ENCODE data around the gene P2RX5.

P2RX5 gene

DNA sequence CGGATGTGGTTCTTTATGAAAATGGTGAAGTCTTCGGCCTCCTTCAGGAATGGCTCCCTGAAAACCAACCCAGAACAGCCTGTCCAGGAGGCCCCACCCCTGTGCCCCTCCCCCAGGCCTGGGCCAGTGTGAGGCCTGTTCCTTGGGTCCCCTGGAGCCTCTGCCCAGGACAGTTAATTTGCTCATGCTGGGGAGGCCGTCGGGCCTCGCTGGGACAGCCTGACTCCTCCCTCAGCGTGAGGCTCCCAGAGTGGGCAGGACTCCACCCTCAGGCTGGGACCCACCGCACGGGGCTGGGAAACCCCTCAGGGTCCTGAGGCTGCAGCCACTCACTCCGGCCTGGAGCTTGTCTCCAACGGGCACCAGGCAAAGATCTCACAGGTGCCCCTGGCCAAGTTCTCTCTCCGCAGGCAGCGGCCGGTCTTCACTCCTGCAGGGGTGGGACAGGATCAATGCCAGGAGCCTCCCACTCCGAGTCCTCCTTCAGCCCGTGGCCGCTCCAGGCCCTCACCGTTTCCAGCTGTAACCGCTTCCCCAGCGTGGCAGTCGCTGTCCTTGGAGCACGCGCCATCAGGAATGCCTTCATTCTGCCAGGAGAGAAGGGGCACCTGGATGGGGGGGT is 5.8 kb downstream of the P2RX5 start:
- no peak overlapping the region for H3K27ac ChIP-seq (ENCODE audit: low read depth, low read length)
- no peak overlapping the region for H3K9ac ChIP-seq (ENCODE audit: low read length)
- H3K4me3 ChIP-seq (ENCODE audit: low read length) = no peak overlapping the region
- no peak overlapping the region for H2BK120ac ChIP-seq (ENCODE audit: low read depth, low read length)
- H3K23ac ChIP-seq (ENCODE audit: low read length) = no peak overlapping the region
- no peak overlapping the region for H4K8ac ChIP-seq (ENCODE audit: low read depth, low read length)
- no peak overlapping the region for H3K4me2 ChIP-seq (ENCODE audit: low read length)
- H4K5ac ChIP-seq (ENCODE audit: low read length) = no peak overlapping the region
- H3K79me1 ChIP-seq (ENCODE audit: low read length) = no peaks in the 10 kb centered on the region
- DNase-seq = no peak
- H2BK5ac ChIP-seq (ENCODE audit: low read length) = no peak overlapping the region
- no CpG with 5 or more reads among the region's 22 CpGs for WGBS (ENCODE audit: extremely low coverage, insufficient coverage, low lambda C conversion rate)
- no peak overlapping the region for H3K18ac ChIP-seq (ENCODE audit: low read length)
- H2AK5ac ChIP-seq (ENCODE audit: low read length) = no peak overlapping the region
- no peaks in the 10 kb centered on the region for H3K79me2 ChIP-seq (ENCODE audit: control insufficient read depth, insufficient read depth, low read length)
- no peak overlapping the region for H3K4ac ChIP-seq (ENCODE audit: low read depth, low read length)
- H3K56ac ChIP-seq (ENCODE audit: low read length) = no peak overlapping the region
- no peaks in the 10 kb centered on the region for H3K36me3 ChIP-seq (ENCODE audit: control insufficient read depth, insufficient read depth, low read length)
- no peak overlapping the region for H2BK15ac ChIP-seq (replicated peaks; ENCODE audit: low read depth)
- no peaks in the 10 kb centered on the region for H3K4me1 ChIP-seq (ENCODE audit: control insufficient read depth, low read depth, low read length)
- H3K27me3 ChIP-seq (ENCODE audit: insufficient read depth, low read length, poor library complexity) = peaks cover 6% of the 10 kb centered on the region

DNA sequence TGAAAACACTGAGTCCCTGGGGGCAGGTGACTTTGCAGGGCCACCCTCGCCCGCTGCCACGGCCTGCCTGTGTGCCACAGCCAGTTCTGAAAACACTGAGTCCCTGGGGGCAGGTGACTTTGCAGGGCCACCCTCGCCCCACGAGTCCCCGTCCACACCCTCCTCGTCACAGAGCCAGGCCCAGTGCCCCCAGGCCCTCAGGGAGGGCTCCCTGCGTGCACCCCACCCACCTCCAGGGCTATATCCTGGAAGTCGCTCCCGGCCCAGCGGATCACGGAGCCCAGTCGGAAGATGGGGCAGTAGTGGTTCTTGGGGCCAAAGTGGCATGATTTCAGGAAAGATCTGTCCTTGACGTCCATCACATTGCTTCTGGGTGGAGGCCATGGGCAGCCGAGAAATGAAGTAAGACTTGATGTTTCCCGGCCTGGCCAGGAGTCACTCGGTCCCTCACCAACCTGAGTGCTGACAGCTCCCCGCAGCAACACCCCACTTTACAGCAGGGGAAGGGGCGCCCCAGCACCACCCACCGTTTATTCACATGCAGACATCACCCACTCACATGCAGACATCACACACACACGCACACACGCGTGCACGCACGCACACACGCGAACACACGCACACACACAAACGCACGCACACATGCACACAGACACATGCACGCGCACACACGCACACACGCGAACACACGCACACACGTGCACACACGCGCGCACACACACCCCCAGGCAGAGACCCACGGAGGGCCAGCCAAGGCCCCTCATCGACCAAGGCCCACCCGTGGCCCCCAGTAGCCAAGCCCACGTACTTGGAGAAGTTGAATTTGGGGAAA is 6.5 kb downstream of the P2RX5 start:
- H3K4me2 ChIP-seq (ENCODE audit: low read length) = no peak overlapping the region
- H3K79me1 ChIP-seq (ENCODE audit: low read length) = no peaks in the 10 kb centered on the region
- H3K9ac ChIP-seq (ENCODE audit: low read length) = no peak overlapping the region
- H3K4me3 ChIP-seq (ENCODE audit: low read length) = no peak overlapping the region
- no peak overlapping the region for H3K27ac ChIP-seq (ENCODE audit: low read depth, low read length)
- H3K27me3 ChIP-seq (ENCODE audit: insufficient read depth, low read length, poor library complexity) = peaks cover 1% of the 10 kb centered on the region
- H2BK120ac ChIP-seq (ENCODE audit: low read depth, low read length) = no peak overlapping the region
- no peak overlapping the region for H2BK5ac ChIP-seq (ENCODE audit: low read length)
- no peak overlapping the region for H3K4ac ChIP-seq (ENCODE audit: low read depth, low read length)
- H2AK5ac ChIP-seq (ENCODE audit: low read length) = no peak overlapping the region
- H3K56ac ChIP-seq (ENCODE audit: low read length) = no peak overlapping the region
- no peak overlapping the region for H3K18ac ChIP-seq (ENCODE audit: low read length)
- no peaks in the 10 kb centered on the region for H3K79me2 ChIP-seq (ENCODE audit: control insufficient read depth, insufficient read depth, low read length)
- H3K23ac ChIP-seq (ENCODE audit: low read length) = no peak overlapping the region
- H2BK15ac ChIP-seq (replicated peaks; ENCODE audit: low read depth) = no peak overlapping the region
- no peak overlapping the region for H4K5ac ChIP-seq (ENCODE audit: low read length)
- no peaks in the 10 kb centered on the region for H3K36me3 ChIP-seq (ENCODE audit: control insufficient read depth, insufficient read depth, low read length)
- DNase-seq = no peak
- no peaks in the 10 kb centered on the region for H3K4me1 ChIP-seq (ENCODE audit: control insufficient read depth, low read depth, low read length)
- no peak overlapping the region for H4K8ac ChIP-seq (ENCODE audit: low read depth, low read length)
- no CpG with 5 or more reads among the region's 44 CpGs for WGBS (ENCODE audit: extremely low coverage, insufficient coverage, low lambda C conversion rate)

DNA sequence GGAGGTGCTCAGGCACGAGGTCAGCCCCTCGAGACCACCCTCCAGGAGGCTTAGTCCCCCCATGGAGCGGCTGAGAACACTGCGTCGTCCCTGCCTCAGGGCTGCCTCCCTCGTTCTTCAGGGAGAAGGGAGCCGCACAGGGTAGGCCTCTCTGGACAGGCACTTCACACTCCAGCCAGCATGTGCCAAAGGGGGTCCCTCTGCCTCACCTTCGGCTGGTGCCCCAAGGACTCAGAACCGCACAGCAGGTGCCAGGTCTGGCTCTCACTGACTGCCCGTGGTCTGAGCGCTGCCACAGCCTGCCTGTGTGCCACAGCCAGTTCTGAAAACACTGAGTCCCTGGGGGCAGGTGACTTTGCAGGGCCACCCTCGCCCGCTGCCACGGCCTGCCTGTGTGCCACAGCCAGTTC is 7.1 kb downstream of the P2RX5 start:
- Histone ChIP-seq H2BK15ac (replicated peaks; ENCODE audit: low read depth) (no peak overlapping the region), H3K56ac (ENCODE audit: low read length) (no peak overlapping the region), H4K5ac (ENCODE audit: low read length) (no peak overlapping the region), H2BK5ac (ENCODE audit: low read length) (no peak overlapping the region), H3K4me1 (ENCODE audit: control insufficient read depth, low read depth, low read length) (no peaks in the 10 kb centered on the region), H3K4ac (ENCODE audit: low read depth, low read length) (no peak overlapping the region), H3K9ac (ENCODE audit: low read length) (no peak overlapping the region), H3K36me3 (ENCODE audit: control insufficient read depth, insufficient read depth, low read length) (no peaks in the 10 kb centered on the region), H3K4me2 (ENCODE audit: low read length) (no peak overlapping the region), H3K27me3 (ENCODE audit: insufficient read depth, low read length, poor library complexity) (no peaks in the 10 kb centered on the region), H3K79me1 (ENCODE audit: low read length) (no peaks in the 10 kb centered on the region), H3K79me2 (ENCODE audit: control insufficient read depth, insufficient read depth, low read length) (no peaks in the 10 kb centered on the region), H3K18ac (ENCODE audit: low read length) (no peak overlapping the region), H4K8ac (ENCODE audit: low read depth, low read length) (no peak overlapping the region), H3K27ac (ENCODE audit: low read depth, low read length) (no peak overlapping the region), H2AK5ac (ENCODE audit: low read length) (no peak overlapping the region), H3K4me3 (ENCODE audit: low read length) (no peak overlapping the region), H3K23ac (ENCODE audit: low read length) (no peak overlapping the region), H2BK120ac (ENCODE audit: low read depth, low read length) (no peak overlapping the region)
- DNase-seq = no peak
- WGBS (ENCODE audit: extremely low coverage, insufficient coverage, low lambda C conversion rate) = no CpG with 5 or more reads among the region's 14 CpGs

DNA sequence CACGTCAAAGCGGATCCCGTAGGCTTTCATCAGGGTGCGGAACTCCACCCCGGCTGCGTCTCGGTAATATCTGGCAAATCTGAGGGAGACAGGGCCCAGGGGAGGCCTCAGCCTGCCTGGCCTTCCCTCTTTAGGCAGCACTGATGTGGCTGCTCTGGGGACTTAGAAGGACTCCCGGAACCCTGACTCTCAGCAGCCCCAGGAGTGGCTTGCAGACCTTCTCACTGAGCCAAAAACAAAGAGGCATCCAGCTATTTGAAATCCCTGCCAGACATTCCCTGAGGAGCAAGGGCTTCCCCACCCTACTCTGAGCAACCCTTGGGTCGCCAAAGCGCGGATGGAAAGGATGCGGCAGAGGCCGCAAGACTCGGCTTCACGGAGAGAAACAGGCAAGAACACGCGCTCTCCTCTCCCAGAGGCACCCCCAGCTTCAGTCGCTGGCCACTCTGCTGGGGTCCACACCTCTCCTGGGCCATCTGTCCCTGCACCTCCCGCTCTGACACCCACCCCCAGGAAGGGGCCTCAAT is 7.9 kb downstream of the P2RX5 start:
- Histone ChIP-seq H3K27ac (ENCODE audit: low read depth, low read length) (no peak overlapping the region), H3K18ac (ENCODE audit: low read length) (no peak overlapping the region), H3K9ac (ENCODE audit: low read length) (no peak overlapping the region), H4K8ac (ENCODE audit: low read depth, low read length) (no peak overlapping the region), H3K4me1 (ENCODE audit: control insufficient read depth, low read depth, low read length) (no peaks in the 10 kb centered on the region), H3K27me3 (ENCODE audit: insufficient read depth, low read length, poor library complexity) (no peaks in the 10 kb centered on the region), H3K23ac (ENCODE audit: low read length) (no peak overlapping the region), H2AK5ac (ENCODE audit: low read length) (no peak overlapping the region), H3K79me2 (ENCODE audit: control insufficient read depth, insufficient read depth, low read length) (no peaks in the 10 kb centered on the region), H3K4me3 (ENCODE audit: low read length) (no peak overlapping the region), H3K56ac (ENCODE audit: low read length) (no peak overlapping the region), H2BK120ac (ENCODE audit: low read depth, low read length) (no peak overlapping the region), H2BK5ac (ENCODE audit: low read length) (no peak overlapping the region), H3K79me1 (ENCODE audit: low read length) (no peaks in the 10 kb centered on the region), H3K4ac (ENCODE audit: low read depth, low read length) (no peak overlapping the region), H2BK15ac (replicated peaks; ENCODE audit: low read depth) (no peak overlapping the region), H3K36me3 (ENCODE audit: control insufficient read depth, insufficient read depth, low read length) (no peaks in the 10 kb centered on the region), H3K4me2 (ENCODE audit: low read length) (no peak overlapping the region), H4K5ac (ENCODE audit: low read length) (no peak overlapping the region)
- WGBS (ENCODE audit: extremely low coverage, insufficient coverage, low lambda C conversion rate) = no CpG with 5 or more reads among the region's 19 CpGs
- DNase-seq = no peak

DNA sequence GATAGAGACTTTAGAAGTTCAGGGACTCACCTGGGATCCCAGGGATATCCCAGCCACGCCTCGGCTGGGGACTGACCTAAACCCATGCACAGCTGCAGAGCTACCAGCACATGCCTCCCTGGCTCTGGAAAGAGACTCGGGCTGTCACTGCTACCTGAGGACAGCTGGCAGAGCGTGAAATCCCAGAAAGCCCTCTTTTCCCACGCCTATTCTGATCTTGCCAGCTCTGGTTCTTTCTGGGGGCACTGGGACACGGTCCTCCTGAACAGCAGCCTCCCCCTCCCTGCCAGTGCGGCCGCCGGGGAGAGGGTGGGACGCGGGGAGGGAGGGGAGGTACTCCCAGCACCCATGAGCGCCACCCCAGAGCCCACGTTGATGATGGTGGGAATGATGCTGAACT is 10.8 kb downstream of the P2RX5 start:
- no peaks in the 10 kb centered on the region for H3K36me3 ChIP-seq (ENCODE audit: control insufficient read depth, insufficient read depth, low read length)
- H3K4me2 ChIP-seq (ENCODE audit: low read length) = no peak overlapping the region
- no peak overlapping the region for H4K5ac ChIP-seq (ENCODE audit: low read length)
- H3K27me3 ChIP-seq (ENCODE audit: insufficient read depth, low read length, poor library complexity) = no peaks in the 10 kb centered on the region
- H3K18ac ChIP-seq (ENCODE audit: low read length) = no peak overlapping the region
- no peak overlapping the region for H3K56ac ChIP-seq (ENCODE audit: low read length)
- H3K4me1 ChIP-seq (ENCODE audit: control insufficient read depth, low read depth, low read length) = no peaks in the 10 kb centered on the region
- H3K79me1 ChIP-seq (ENCODE audit: low read length) = no peaks in the 10 kb centered on the region
- no peak overlapping the region for H3K4me3 ChIP-seq (ENCODE audit: low read length)
- DNase-seq = no peak
- no peak overlapping the region for H4K8ac ChIP-seq (ENCODE audit: low read depth, low read length)
- H2BK5ac ChIP-seq (ENCODE audit: low read length) = no peak overlapping the region
- H2AK5ac ChIP-seq (ENCODE audit: low read length) = no peak overlapping the region
- H3K79me2 ChIP-seq (ENCODE audit: control insufficient read depth, insufficient read depth, low read length) = no peaks in the 10 kb centered on the region
- no peak overlapping the region for H3K9ac ChIP-seq (ENCODE audit: low read length)
- no peak overlapping the region for H2BK15ac ChIP-seq (replicated peaks; ENCODE audit: low read depth)
- H3K4ac ChIP-seq (ENCODE audit: low read depth, low read length) = no peak overlapping the region
- no CpG with 5 or more reads among the region's 13 CpGs for WGBS (ENCODE audit: extremely low coverage, insufficient coverage, low lambda C conversion rate)
- no peak overlapping the region for H3K23ac ChIP-seq (ENCODE audit: low read length)
- no peak overlapping the region for H2BK120ac ChIP-seq (ENCODE audit: low read depth, low read length)
- H3K27ac ChIP-seq (ENCODE audit: low read depth, low read length) = no peak overlapping the region
